ENCODE results near the gene CRACR2A. TPM values are rescaled to one million over a fixed set of nuclear protein-coding genes. Genes with fewer than 3 reads are reported as not detected.

CRACR2A gene
- total and polyA plus RNA-seq, 4 donors = 1.2 to 2.1 (median 1.8) TPM

- Histone ChIP-seq H3K36me3 (ENCODE audit: control insufficient read depth, insufficient read depth, low read length) (no peaks in the 10 kb centered on the region), H3K9me3 (ENCODE audit: control insufficient read depth, insufficient read depth, low read length) (no peaks in the 10 kb centered on the region), H3K4me1 (ENCODE audit: control insufficient read depth, insufficient read depth, low read length) (no peaks in the 10 kb centered on the region), H3K27ac (ENCODE audit: low read depth, low read length) (no peak overlapping the region), H3K4me3 (ENCODE audit: low read depth, low read length) (no peak overlapping the region), H3K27me3 (ENCODE audit: control insufficient read depth, insufficient read depth, low read length) (no peaks in the 10 kb centered on the region)
- WGBS (ENCODE audit: insufficient coverage) = 80% methylated on average over 1 of the region's 1 CpG
- no peak for DNase-seq (ENCODE audit: low read depth in 4 of 6, low spot score in 6 of 6)
Measured at GRCh38 chr12:3661028-3661427, 91.9 kb downstream of the CRACR2A start.

GRCh38 chr12:3658327-3659163 is 94.4 kb downstream of the CRACR2A start:
- 51% methylated on average over 12 of the region's 13 CpGs for WGBS (ENCODE audit: insufficient coverage)

GRCh38 chr12:3656946-3657622 is 95.8 kb downstream of the CRACR2A start:
- DNase-seq (ENCODE audit: low read depth in 4 of 6, low spot score in 6 of 6) = no peak
- Histone ChIP-seq H3K27me3 (ENCODE audit: control insufficient read depth, insufficient read depth, low read length) (no peaks in the 10 kb centered on the region), H3K36me3 (ENCODE audit: control insufficient read depth, insufficient read depth, low read length) (no peaks in the 10 kb centered on the region), H3K4me1 (ENCODE audit: control insufficient read depth, insufficient read depth, low read length) (peaks cover 10% of the 10 kb centered on the region), H3K9me3 (ENCODE audit: control insufficient read depth, insufficient read depth, low read length) (no peaks in the 10 kb centered on the region), H3K4me3 (ENCODE audit: low read depth, low read length) (no peak overlapping the region), H3K27ac (ENCODE audit: low read depth, low read length) (no peak overlapping the region)
- 91% methylated on average over 10 of the region's 13 CpGs for WGBS (ENCODE audit: insufficient coverage)

More at GRCh38 chr12:3658327-3659163, 94.4 kb downstream of the CRACR2A start:
- no peak overlapping the region for H3K4me3 ChIP-seq (ENCODE audit: low read depth, low read length)
- DNase-seq (ENCODE audit: low read depth in 4 of 6, low spot score in 6 of 6) = peak in 2 of 6 donors; percentile 53 to 62
- no peaks in the 10 kb centered on the region for H3K27me3 ChIP-seq (ENCODE audit: control insufficient read depth, insufficient read depth, low read length)
- no peak overlapping the region for H3K27ac ChIP-seq (ENCODE audit: low read depth, low read length)
- no peaks in the 10 kb centered on the region for H3K9me3 ChIP-seq (ENCODE audit: control insufficient read depth, insufficient read depth, low read length)
- H3K4me1 ChIP-seq (ENCODE audit: control insufficient read depth, insufficient read depth, low read length) = peaks cover 10% of the 10 kb centered on the region
- H3K36me3 ChIP-seq (ENCODE audit: control insufficient read depth, insufficient read depth, low read length) = no peaks in the 10 kb centered on the region

GRCh38 chr12:3655328-3655900 is 97.5 kb downstream of the CRACR2A start:
- DNase-seq (ENCODE audit: low read depth in 4 of 6, low spot score in 6 of 6) = peak in 1 of 6 donors; percentile 17
- H3K27me3 ChIP-seq (ENCODE audit: control insufficient read depth, insufficient read depth, low read length) = no peaks in the 10 kb centered on the region
- H3K9me3 ChIP-seq (ENCODE audit: control insufficient read depth, insufficient read depth, low read length) = no peaks in the 10 kb centered on the region
- H3K36me3 ChIP-seq (ENCODE audit: control insufficient read depth, insufficient read depth, low read length) = no peaks in the 10 kb centered on the region
- H3K27ac ChIP-seq (ENCODE audit: low read depth, low read length) = no peak overlapping the region
- 22% methylated on average over 3 of the region's 4 CpGs for WGBS (ENCODE audit: insufficient coverage)
- no peak overlapping the region for H3K4me3 ChIP-seq (ENCODE audit: low read depth, low read length)
- H3K4me1 ChIP-seq (ENCODE audit: control insufficient read depth, insufficient read depth, low read length) = peaks cover 10% of the 10 kb centered on the region

GRCh38 chr12:3651585-3652424 is 101.1 kb downstream of the CRACR2A start:
- H3K27me3 ChIP-seq (ENCODE audit: control insufficient read depth, insufficient read depth, low read length) = no peaks in the 10 kb centered on the region
- WGBS (ENCODE audit: insufficient coverage) = 83% methylated on average over 2 of the region's 6 CpGs
- no peak overlapping the region for H3K4me3 ChIP-seq (ENCODE audit: low read depth, low read length)
- H3K4me1 ChIP-seq (ENCODE audit: control insufficient read depth, insufficient read depth, low read length) = peaks cover 10% of the 10 kb centered on the region
- H3K36me3 ChIP-seq (ENCODE audit: control insufficient read depth, insufficient read depth, low read length) = no peaks in the 10 kb centered on the region
- DNase-seq (ENCODE audit: low read depth in 4 of 6, low spot score in 6 of 6) = peak in 1 of 6 donors; percentile 82
- no peak overlapping the region for H3K27ac ChIP-seq (ENCODE audit: low read depth, low read length)
- no peaks in the 10 kb centered on the region for H3K9me3 ChIP-seq (ENCODE audit: control insufficient read depth, insufficient read depth, low read length)

GRCh38 chr12:3647504-3647903 is 105.4 kb downstream of the CRACR2A start:
- no peaks in the 10 kb centered on the region for H3K4me1 ChIP-seq (ENCODE audit: control insufficient read depth, insufficient read depth, low read length)
- no peak overlapping the region for H3K27ac ChIP-seq (ENCODE audit: low read depth, low read length)
- no peaks in the 10 kb centered on the region for H3K36me3 ChIP-seq (ENCODE audit: control insufficient read depth, insufficient read depth, low read length)
- H3K4me3 ChIP-seq (ENCODE audit: low read depth, low read length) = no peak overlapping the region
- WGBS (ENCODE audit: insufficient coverage) = 84% methylated on average over 4 of the region's 5 CpGs
- DNase-seq (ENCODE audit: low read depth in 4 of 6, low spot score in 6 of 6) = no peak
- no peaks in the 10 kb centered on the region for H3K9me3 ChIP-seq (ENCODE audit: control insufficient read depth, insufficient read depth, low read length)
- no peaks in the 10 kb centered on the region for H3K27me3 ChIP-seq (ENCODE audit: control insufficient read depth, insufficient read depth, low read length)

- DNase-seq (ENCODE audit: low read depth in 4 of 6, low spot score in 6 of 6) = no peak
- 79% methylated on average over 10 of the region's 12 CpGs for WGBS (ENCODE audit: insufficient coverage)
- no peaks in the 10 kb centered on the region for H3K9me3 ChIP-seq (ENCODE audit: control insufficient read depth, insufficient read depth, low read length)
- H3K4me3 ChIP-seq (ENCODE audit: low read depth, low read length) = no peak overlapping the region
- H3K27me3 ChIP-seq (ENCODE audit: control insufficient read depth, insufficient read depth, low read length) = no peaks in the 10 kb centered on the region
- H3K27ac ChIP-seq (ENCODE audit: low read depth, low read length) = no peak overlapping the region
- no peaks in the 10 kb centered on the region for H3K4me1 ChIP-seq (ENCODE audit: control insufficient read depth, insufficient read depth, low read length)
- H3K36me3 ChIP-seq (ENCODE audit: control insufficient read depth, insufficient read depth, low read length) = no peaks in the 10 kb centered on the region
Measured at GRCh38 chr12:3646561-3647241, 106.2 kb downstream of the CRACR2A start.

- no peak for DNase-seq (ENCODE audit: low read depth in 4 of 6, low spot score in 6 of 6)
- WGBS (ENCODE audit: insufficient coverage) = 89% methylated on average over 4 of the region's 4 CpGs
Measured at GRCh38 chr12:3645091-3645490, 107.8 kb downstream of the CRACR2A start.

GRCh38 chr12:3644104-3644503 is 108.8 kb downstream of the CRACR2A start:
- Histone ChIP-seq H3K27ac (ENCODE audit: low read depth, low read length) (no peak overlapping the region), H3K4me3 (ENCODE audit: low read depth, low read length) (no peak overlapping the region), H3K9me3 (ENCODE audit: control insufficient read depth, insufficient read depth, low read length) (no peaks in the 10 kb centered on the region), H3K4me1 (ENCODE audit: control insufficient read depth, insufficient read depth, low read length) (no peaks in the 10 kb centered on the region), H3K36me3 (ENCODE audit: control insufficient read depth, insufficient read depth, low read length) (no peaks in the 10 kb centered on the region), H3K27me3 (ENCODE audit: control insufficient read depth, insufficient read depth, low read length) (no peaks in the 10 kb centered on the region)
- WGBS (ENCODE audit: insufficient coverage) = 57% methylated on average over 7 of the region's 8 CpGs
- DNase-seq (ENCODE audit: low read depth in 4 of 6, low spot score in 6 of 6) = peak in 2 of 6 donors; percentile 73 to 81

More at GRCh38 chr12:3645091-3645490, 107.8 kb downstream of the CRACR2A start:
- H3K4me1 ChIP-seq (ENCODE audit: control insufficient read depth, insufficient read depth, low read length) = no peaks in the 10 kb centered on the region
- no peak overlapping the region for H3K27ac ChIP-seq (ENCODE audit: low read depth, low read length)
- no peaks in the 10 kb centered on the region for H3K9me3 ChIP-seq (ENCODE audit: control insufficient read depth, insufficient read depth, low read length)
- H3K27me3 ChIP-seq (ENCODE audit: control insufficient read depth, insufficient read depth, low read length) = no peaks in the 10 kb centered on the region
- H3K4me3 ChIP-seq (ENCODE audit: low read depth, low read length) = no peak overlapping the region
- no peaks in the 10 kb centered on the region for H3K36me3 ChIP-seq (ENCODE audit: control insufficient read depth, insufficient read depth, low read length)
